Fibroblast of lung (primary cell): ENCODE results near the gene NPHP4.

Experiments
- CTCF ChIP-seq, 2 donors: IDR thresholded peaks in 1 of 2; conservative IDR thresholded peaks in 1 of 2; 1 replicate in 1 of 2; 2 replicates in 1 of 2; pipeline ENCODE4 v1.5.1; 2011 to 2012; ENCODE audit warnings: low read length in 2 of 2, control low read depth in 1 of 2, inconsistent platforms in 1 of 2, low read depth in 1 of 2, mild to moderate bottlenecking in 1 of 2
- EZH2 ChIP-seq: IDR thresholded peaks from 2 replicates; pipeline ENCODE4 v1.5.1; 2012; ENCODE audit warnings: low read length, control low read depth, mild to moderate bottlenecking; ENCODE audit errors: missing control alignments

DNA sequence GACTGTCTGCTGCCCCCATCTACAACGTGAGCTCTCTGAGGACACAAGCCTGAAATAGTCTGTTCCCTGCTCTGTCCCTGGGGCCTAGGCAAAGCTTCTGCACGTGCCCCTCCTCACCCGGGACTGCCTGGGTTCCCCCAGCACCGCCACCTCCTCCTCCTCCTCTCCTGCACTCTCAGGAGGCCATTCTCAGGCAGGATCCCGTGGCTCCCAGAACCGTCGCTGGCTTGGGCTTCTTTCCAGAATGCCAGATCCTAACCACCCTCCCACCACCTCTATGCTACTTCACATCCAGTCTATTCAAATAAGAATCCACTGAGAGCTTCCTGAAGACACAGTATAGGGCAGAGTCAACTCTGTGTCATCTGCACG is 11.2 kb downstream of the NPHP4 start:
- TF ChIP-seq EZH2 (no peak), CTCF (conservative IDR thresholded peaks at IDR 0.05 in 1 of 2, IDR thresholded peaks at IDR 0.05 in 1 of 2; ENCODE audit: low read depth in 1 of 2, low read length in 2 of 2) (no peak)
